Inflammatory macrophage (primary cell): ENCODE results near the gene MRPL38.
"Not testable (repeated sequence)": the region's sequence is repeated elsewhere in the genome, so short reads cannot be mapped to it uniquely, and the experiment has no call there.

ENCODE experiments used
- DNase-seq, 2 donors: peaks; one replicate each; pipeline ENCODE4 v3.0.0-alpha.2; 2020 to 2022

The MRPL38 gene

GRCh38 chr17:75895370-75896155 is 9.1 kb downstream of the MRPL38 start:
- peak; percentile 71 to 80 for DNase-seq

GRCh38 chr17:75894049-75894733 is 10.5 kb downstream of the MRPL38 start:
- DNase-seq: no peak

GRCh38 chr17:75893305-75894048 is 11.2 kb downstream of the MRPL38 start:
- DNase-seq: no peak

- no peak for DNase-seq
Measured at GRCh38 chr17:75892556-75893224, 12.0 kb downstream of the MRPL38 start.

GRCh38 chr17:75891605-75892555 is 12.8 kb downstream of the MRPL38 start:
- DNase-seq: no peak

DNA sequence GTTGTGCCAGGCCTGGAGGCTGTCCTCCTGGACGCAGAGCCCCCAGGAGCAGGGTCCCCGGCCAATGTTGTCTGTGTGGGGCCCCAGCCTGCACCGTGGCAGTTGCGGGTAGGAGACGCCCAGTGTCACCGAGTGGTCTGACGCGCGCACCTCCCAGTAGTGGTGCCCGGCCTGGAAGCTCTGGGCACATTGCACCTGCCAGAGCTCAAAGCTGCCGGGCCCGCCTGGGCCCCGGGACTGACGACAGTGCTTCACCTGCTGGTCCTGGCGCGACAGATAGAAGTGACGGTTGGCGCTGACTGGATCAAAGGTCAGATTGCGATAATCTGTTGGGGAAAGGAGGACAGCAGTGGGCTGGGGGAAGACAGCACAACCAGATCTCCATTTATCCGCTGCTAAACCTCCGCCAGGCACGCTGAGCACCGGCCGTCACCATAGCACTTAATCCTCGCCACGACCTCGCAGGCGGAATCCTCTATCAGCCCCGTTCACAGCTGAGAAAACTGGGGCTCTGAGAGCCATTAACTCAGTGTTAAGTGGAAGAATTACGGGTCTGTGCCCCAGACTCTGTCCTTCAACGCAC is 13.6 kb downstream of the MRPL38 start:
- DNase-seq: no peak

DNA sequence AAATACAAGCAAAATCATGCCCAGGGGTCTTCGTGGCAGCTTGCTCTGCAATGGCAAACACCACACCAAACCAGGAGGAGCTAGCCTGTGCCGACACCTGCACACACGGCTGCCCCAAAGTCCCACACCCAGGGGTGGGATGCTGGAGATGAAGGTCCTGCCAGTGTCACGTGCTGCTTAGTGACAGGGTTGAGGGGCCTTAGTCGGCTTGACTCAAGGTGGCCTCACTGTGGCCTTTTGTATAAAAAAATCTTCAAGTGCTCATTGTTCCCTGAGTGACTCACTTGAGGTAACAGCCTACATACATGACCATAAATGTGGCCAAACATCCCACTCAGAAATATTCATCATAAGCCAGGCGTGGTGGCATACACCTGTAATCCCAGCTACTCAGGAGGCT is 15.2 kb downstream of the MRPL38 start:
- DNase-seq: no peak

- DNase-seq: no peak
Measured at GRCh38 chr17:75888484-75888883, 16.2 kb downstream of the MRPL38 start.

GRCh38 chr17:75885860-75886259 is 18.8 kb downstream of the MRPL38 start:
- DNase-seq: not testable (repeated sequence)

- DNase-seq: peak in 1 of 2 donors; percentile 23
Measured at GRCh38 chr17:75885431-75885830, 19.3 kb downstream of the MRPL38 start.

DNA sequence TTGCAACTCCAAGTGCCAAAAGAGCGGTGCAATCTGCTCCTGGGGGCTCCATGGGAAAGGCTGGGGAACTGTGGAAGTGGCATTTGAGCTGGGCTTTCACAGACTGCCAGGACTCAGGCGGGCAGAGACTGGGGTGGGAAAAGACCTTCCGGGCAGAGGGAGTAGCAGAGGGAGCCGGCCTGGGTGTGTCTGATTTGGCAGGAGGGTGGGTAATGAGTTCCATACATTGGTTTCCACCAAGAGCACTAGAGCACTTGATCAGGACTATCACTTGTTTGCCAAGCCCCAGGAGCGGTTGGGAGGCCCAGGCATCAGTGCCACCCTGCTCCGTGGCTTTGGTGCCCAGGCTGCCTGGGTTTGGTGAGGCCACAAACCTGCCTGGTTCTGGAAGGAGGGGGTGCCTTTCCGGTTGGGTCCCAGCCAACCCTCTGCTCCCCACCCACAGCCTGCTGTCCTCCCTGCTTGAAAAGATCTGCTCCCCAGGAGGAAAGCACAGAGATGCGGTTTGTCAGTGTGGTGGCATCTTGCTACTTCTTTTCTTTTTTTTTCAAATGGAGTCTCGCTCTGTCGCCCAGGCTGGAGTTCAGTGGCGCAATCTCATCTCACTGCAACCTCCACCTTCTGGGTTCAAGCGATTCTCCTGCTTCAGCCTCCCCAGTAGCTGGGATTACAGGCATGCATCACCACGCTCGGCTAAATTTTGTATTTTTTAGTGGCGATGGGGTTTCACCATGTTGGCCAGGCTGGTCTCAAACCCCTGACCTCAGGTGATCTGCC is 22.8 kb downstream of the MRPL38 start:
- no peak for DNase-seq

GRCh38 chr17:75880266-75880665 is 24.4 kb downstream of the MRPL38 start:
- DNase-seq: no peak

DNA sequence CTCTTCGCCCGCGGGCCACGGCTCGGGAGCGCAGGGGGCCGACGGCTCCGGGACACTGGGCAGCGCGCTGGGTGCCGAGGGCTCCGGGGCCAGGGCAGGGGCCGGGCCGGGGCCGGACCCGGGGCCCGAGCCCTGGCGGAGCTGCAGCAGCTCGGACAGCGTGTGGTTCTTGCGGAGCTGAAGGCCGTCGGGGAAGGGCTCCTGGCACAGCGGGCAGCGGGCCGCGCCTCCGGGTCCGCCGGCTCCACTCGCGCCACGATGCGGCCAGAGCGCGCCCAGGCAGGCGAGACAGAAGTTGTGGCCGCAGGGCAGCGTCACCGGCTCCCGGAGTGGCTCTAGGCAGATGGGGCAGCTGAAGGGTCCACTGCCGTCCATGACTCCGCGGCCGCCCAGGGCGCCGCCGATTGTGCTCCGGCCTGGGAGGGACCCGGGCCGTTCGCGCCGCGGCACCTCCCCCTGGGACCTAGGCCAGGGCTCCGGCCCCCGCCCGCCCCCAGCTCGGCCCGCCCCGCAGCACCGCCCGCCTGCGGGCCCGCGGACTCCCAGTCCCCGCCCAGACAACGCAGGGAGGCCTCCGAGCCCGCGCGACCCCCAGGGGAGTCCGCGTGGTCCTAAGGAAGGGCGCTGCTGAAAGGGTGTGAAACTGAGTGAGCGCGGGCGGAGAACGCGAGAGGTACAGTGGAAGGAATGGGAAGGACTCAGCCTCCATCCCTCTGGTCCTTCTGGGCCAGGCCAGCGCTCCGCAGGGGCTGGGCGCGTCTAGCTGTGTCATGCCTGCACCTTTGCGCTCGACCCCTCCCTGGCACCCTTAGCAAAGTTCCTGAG is 26.3 kb downstream of the MRPL38 start, which contains the start of gene TRIM47:
TRIM47 (minus strand) TSS at position 408 of the 825 bp plus-strand sequence; CDS start at position 375, 33 bp downstream.
- peak; percentile 37 to 55 for DNase-seq

GRCh38 chr17:75877752-75878173 is 26.9 kb downstream of the MRPL38 start:
- peak; percentile 54 to 69 for DNase-seq

GRCh38 chr17:75876938-75877751 is 27.5 kb downstream of the MRPL38 start:
- DNase-seq: peak; percentile 62 to 75

GRCh38 chr17:75876190-75876937 is 28.3 kb downstream of the MRPL38 start:
- DNase-seq: no peak

DNA sequence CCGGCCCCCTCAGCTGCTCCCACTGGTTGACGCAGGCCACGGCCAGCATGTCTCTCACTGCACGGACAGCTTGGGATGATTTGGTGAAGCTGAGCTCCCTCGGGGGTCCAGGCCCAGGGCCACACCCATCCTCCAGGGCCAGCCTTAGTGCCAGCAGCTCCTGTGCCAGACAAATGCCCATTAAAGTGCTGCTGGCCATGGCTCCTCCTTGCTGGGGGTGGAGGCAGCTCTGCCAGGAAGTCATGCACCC is 28.8 kb downstream of the MRPL38 start:
- no peak for DNase-seq
